SK-N-SH (cell line): ENCODE results near the gene CRTC3. TPM values are rescaled to one million over a fixed set of nuclear protein-coding genes. Genes with fewer than 3 reads are reported as not detected.

Source experiments
- CTCF ChIA-PET: fragments of 300-600, 350-600 bp; formaldehyde crosslinking; extraction: SDS; loops from one replicate; lab custom pipeline; 2021; lab: Yijun Ruan, JAX
- POLR2A ChIA-PET: fragments of 350-600 bp; sonication (Branson Sonifier 250); formaldehyde crosslinking; extraction: SDS; loops from one replicate; lab custom pipeline; 2020; ENCODE audit warnings: antibody characterized with exemption, inconsistent platforms; lab: Yijun Ruan, JAX
- DNase-seq: peaks from one replicate; pipeline ENCODE4 v3.0.0; 2012
- H2AFZ ChIP-seq: fragments of 200-600 bp; sonication (generic); 2 replicates; pipeline ENCODE4 v1.8.1; 2016; ENCODE audit warnings: antibody characterized with exemption, mild to moderate bottlenecking, low read depth
- H3F3A ChIP-seq: fragments of 200-600 bp; sonication (generic); replicated peaks from 2 replicates; pipeline ENCODE3; 2016; ENCODE audit warnings: antibody characterized with exemption, mild to moderate bottlenecking; ENCODE audit not compliant: insufficient read depth
- H3K27ac ChIP-seq, 2 experiments: fragments of 200-500 bp in 1 of 2; fragments of 200-600 bp in 1 of 2; sonication (Bioruptor generic) in 1 of 2; sonication (generic), shearing (Covaris generic) in 1 of 2; 2 replicates each; pipeline versions ENCODE4 v1.5.1 to v1.6.1; 2014 to 2016; ENCODE audit warnings: low read depth in 2 of 2, inconsistent platforms in 1 of 2, low read length in 1 of 2, mild to moderate bottlenecking in 1 of 2, mixed read lengths in 1 of 2
- H3K27me3 ChIP-seq: fragments of 200-600 bp; sonication (generic), shearing (Covaris generic); 2 replicates; pipeline ENCODE4 v1.6.1; 2016; ENCODE audit warnings: mixed run types; ENCODE audit not compliant: insufficient read depth
- H3K36me3 ChIP-seq, 2 experiments: fragments of 200-500 bp in 1 of 2; fragments of 200-600 bp in 1 of 2; sonication (Bioruptor generic) in 1 of 2; sonication (generic) in 1 of 2; replicated peaks in 1 of 2; 2 replicates each; pipeline versions ENCODE3 to v1.5.1; 2014 to 2016; ENCODE audit warnings: low read length in 1 of 2, mild to moderate bottlenecking in 1 of 2; ENCODE audit not compliant: insufficient read depth in 2 of 2, control insufficient read depth in 1 of 2
- H3K4me1 ChIP-seq, 2 experiments: fragments of 200-500 bp in 1 of 2; fragments of 200-600 bp in 1 of 2; sonication (Bioruptor generic) in 1 of 2; sonication (generic), shearing (Covaris generic) in 1 of 2; 2 replicates each; pipeline versions ENCODE4 v1.5.1 to v1.6.1; 2014 to 2016; ENCODE audit warnings: low read depth in 1 of 2, low read length in 1 of 2, mixed run types in 1 of 2; ENCODE audit not compliant: insufficient read depth in 2 of 2, control insufficient read depth in 1 of 2
- H3K4me2 ChIP-seq: fragments of 200-600 bp; sonication (generic), shearing (Covaris generic); 2 replicates; pipeline ENCODE4 v1.6.1; 2017; ENCODE audit warnings: mixed run types
- H3K4me3 ChIP-seq, 2 experiments: fragments of 200-500 bp in 1 of 2; fragments of 200-600 bp in 1 of 2; sonication (Bioruptor generic) in 1 of 2; sonication (generic), shearing (Covaris generic) in 1 of 2; 2 replicates each; pipeline versions ENCODE4 v1.5.1 to v1.8.1; 2014 to 2016; ENCODE audit warnings: low read depth in 2 of 2, inconsistent platforms in 1 of 2, low read length in 1 of 2, mild to moderate bottlenecking in 1 of 2, mixed read lengths in 1 of 2, moderate library complexity in 1 of 2
- H3K79me2 ChIP-seq: fragments of 200-600 bp; sonication (generic); 2 replicates; pipeline ENCODE4 v1.8.1; 2017; ENCODE audit warnings: mild to moderate bottlenecking; ENCODE audit not compliant: insufficient read depth
- H3K9ac ChIP-seq: fragments of 200-600 bp; sonication (generic); 2 replicates; pipeline ENCODE4 v1.6.1; 2017; ENCODE audit warnings: mixed run types
- H3K9me2 ChIP-seq: fragments of 200-600 bp; sonication (generic); 2 replicates; pipeline ENCODE4 v1.6.1; 2017; ENCODE audit warnings: mixed run types
- H3K9me3 ChIP-seq: fragments of 200-600 bp; sonication (generic); 2 replicates; pipeline ENCODE4 v1.6.1; 2017; ENCODE audit warnings: mixed run types, mild to moderate bottlenecking, moderate library complexity
- H4K20me1 ChIP-seq: fragments of 200-600 bp; sonication (generic); 2 replicates; pipeline ENCODE4 v1.6.1; 2017; ENCODE audit warnings: mild to moderate bottlenecking, mixed run types; ENCODE audit not compliant: insufficient read depth
- ELF1 ChIP-seq: IDR thresholded peaks from 2 replicates; pipeline ENCODE4 v1.4.0; 2012
- EP300 ChIP-seq, 2 experiments: IDR thresholded peaks; 2 replicates each; pipeline versions ENCODE4 v1.4.0 to v1.6.1; 2012; ENCODE audit warnings: borderline replicate concordance in 1 of 2, low read depth in 1 of 2, low read length in 1 of 2
- EZH2phosphoT487 ChIP-seq: fragments of 200-600 bp; sonication (generic); IDR thresholded peaks from 2 replicates; pipeline ENCODE4 v1.6.1; 2017; ENCODE audit warnings: low read depth, mixed run types, mild to moderate bottlenecking, antibody characterized with exemption, moderate library complexity, borderline replicate concordance
- FOXM1 ChIP-seq: IDR thresholded peaks from 2 replicates; pipeline ENCODE4 v1.4.0; 2012; ENCODE audit warnings: low read depth, mild to moderate bottlenecking
- GABPA ChIP-seq: IDR thresholded peaks from 2 replicates; pipeline ENCODE4 v1.4.0; 2012; ENCODE audit warnings: low read depth, mild to moderate bottlenecking
- JUND ChIP-seq: IDR thresholded peaks from 2 replicates; pipeline ENCODE4 v1.4.0; 2012
- MXI1 ChIP-seq: IDR thresholded peaks from 2 replicates; pipeline ENCODE4 v1.6.1; 2012; ENCODE audit warnings: mild to moderate bottlenecking, low read depth, low read length, improper control_type of control experiment
- NFIC ChIP-seq: IDR thresholded peaks from 2 replicates; pipeline ENCODE4 v1.4.0; 2012; ENCODE audit warnings: borderline replicate concordance
- NRF1 ChIP-seq: IDR thresholded peaks from 2 replicates; pipeline ENCODE4 v1.6.1; 2012; ENCODE audit warnings: low read depth, mild to moderate bottlenecking, low read length
- POLR2AphosphoS5 ChIP-seq: IDR thresholded peaks from 2 replicates; pipeline ENCODE4 v1.6.1; 2012; ENCODE audit warnings: low read depth, low read length
- RFX5 ChIP-seq: IDR thresholded peaks from 2 replicates; pipeline ENCODE4 v1.6.1; 2012; ENCODE audit warnings: mild to moderate bottlenecking, improper control_type of control experiment, low read length
- TAF1 ChIP-seq: IDR thresholded peaks from 2 replicates; pipeline ENCODE4 v1.6.1; 2012; ENCODE audit warnings: low read depth, mild to moderate bottlenecking, low read length, moderate library complexity, borderline replicate concordance
- YY1 ChIP-seq: IDR thresholded peaks from 2 replicates; pipeline ENCODE4 v1.4.0; 2012; ENCODE audit warnings: low read depth, mild to moderate bottlenecking
- WGBS: methylation state at CpG from one replicate; pipeline ENCODE4 v1.1.6; 2017; ENCODE audit warnings: low lambda C conversion rate; 5-methylcytosine and 5-hydroxymethylcytosine counted together
- polyA plus RNA-seq, 3 experiments: library from polyadenylated mRNA; depleted of rRNA; stranded (reverse); fragments of >200 nt; gene quantifications; 2 replicates each; pipeline ENCODE4 v1.2.3, GENCODE V29; 2012
- TF ChIP-seq, protein P1 (sequence below): IDR thresholded peaks from 2 replicates; pipeline ENCODE4 v1.4.0; 2012; ENCODE audit warnings: low read depth
- TF ChIP-seq, protein P2 (sequence below): fragments of 200-600 bp; sonication (generic); IDR thresholded peaks from 2 replicates; pipeline ENCODE4 v1.6.1; 2017; ENCODE audit warnings: antibody characterized with exemption, mild to moderate bottlenecking, moderate library complexity
- TF ChIP-seq, protein P3 (sequence below): fragments of 150-350 bp; IDR thresholded peaks from 2 replicates; pipeline ENCODE4 v1.6.1; 2016; ENCODE audit warnings: mild to moderate bottlenecking, low read depth, low read length

CRTC3 gene
- polyA plus RNA-seq, 1 of the 3 experiments (the other 2 are of a cell fraction) = 16.7 TPM

DNA sequence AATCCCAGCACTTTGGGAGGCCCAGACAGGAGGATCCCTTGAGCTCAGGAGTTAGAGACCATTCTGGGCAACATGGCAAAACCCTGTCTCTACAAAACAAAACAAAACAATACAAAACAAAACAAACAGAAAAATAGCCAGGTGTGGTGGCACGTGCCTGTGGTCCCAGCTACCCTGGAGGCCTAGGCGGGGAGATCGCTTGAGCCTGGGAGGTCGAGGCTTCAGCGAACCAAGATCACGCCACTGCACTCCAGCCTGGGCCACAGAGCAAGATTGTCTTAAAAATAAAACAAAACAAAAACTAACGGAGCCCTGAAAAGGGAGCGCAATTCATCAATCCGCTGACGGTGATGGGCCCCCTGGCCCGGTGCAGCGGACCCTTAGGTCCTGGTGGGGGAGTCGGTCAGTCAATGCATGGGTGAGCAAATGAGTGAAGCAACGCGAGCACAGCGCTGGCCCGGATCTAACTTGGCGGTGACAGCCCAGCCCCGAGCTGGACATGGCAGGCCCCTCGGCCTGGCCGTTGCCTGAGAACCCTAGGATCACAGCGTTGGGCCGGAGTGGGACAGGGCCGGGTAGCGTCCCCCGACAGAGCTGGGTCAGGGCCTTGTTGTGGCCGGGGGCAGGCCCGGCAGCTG, 135.0 kb downstream of the CRTC3 start:
- Histone ChIP-seq H4K20me1 (no peaks in the 10 kb centered on the region), H3K79me2 (peaks cover 8% of the 10 kb centered on the region; the same call in 1 of the 2 replicates), H3K9me3 (no peaks in the 10 kb centered on the region), H3K4me2 (peak overlapping the region; percentile 78), H3K9me2 (no peaks in the 10 kb centered on the region), H3K4me3 (peak overlapping the region; percentile 53 to 62), H3K9ac (peak overlapping the region; percentile 84), H3K36me3 (no peaks in the 10 kb centered on the region), H2AFZ (peak overlapping the region; percentile 86; the same call in 1 of the 2 replicates), H3K27ac (peak overlapping the region; percentile 59 to 74), H3F3A (peaks cover 28% of the 10 kb centered on the region)
- CTCF ChIA-PET = interaction anchor here (0.7 to 4.3 kb wide), 9 partner anchors 11 to 328 kb away, joined by 3 to 13 read pairs (median 4); partner anchors contain the start of gene HDDC3
- 59% methylated on average over 15 of the region's 28 CpGs for WGBS
- TF ChIP-seq EP300 (IDR thresholded peaks at IDR 0.05; ENCODE audit: borderline replicate concordance in 1 of 2, low read depth in 1 of 2, low read length in 1 of 2) = no peak
- TF ChIP-seq, protein P1, sequence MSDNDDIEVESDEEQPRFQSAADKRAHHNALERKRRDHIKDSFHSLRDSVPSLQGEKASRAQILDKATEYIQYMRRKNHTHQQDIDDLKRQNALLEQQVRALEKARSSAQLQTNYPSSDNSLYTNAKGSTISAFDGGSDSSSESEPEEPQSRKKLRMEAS = 0 out of 2 replicates have a peak, but pooled peaks have one; percentile 11
- 0 out of 2 replicates have a peak, but pooled peaks have one; percentile 44 for TF ChIP-seq MXI1
- TF ChIP-seq, all 33 proteins: peak for 2
- H3K27me3 ChIP-seq = no peaks in the 10 kb centered on the region
- POLR2A ChIA-PET = interaction anchor here (0.6 to 1.0 kb wide), 4 partner anchors 15 to 231 kb away, joined by 3 to 4 read pairs (median 3); no protein-coding TSS in a partner anchor
- peaks cover 0 to 16% of the 10 kb centered on the region in 2 experiments; a peak in 2 of 4 replicates for H3K4me1 ChIP-seq
- peak; percentile 85 for DNase-seq

DNA sequence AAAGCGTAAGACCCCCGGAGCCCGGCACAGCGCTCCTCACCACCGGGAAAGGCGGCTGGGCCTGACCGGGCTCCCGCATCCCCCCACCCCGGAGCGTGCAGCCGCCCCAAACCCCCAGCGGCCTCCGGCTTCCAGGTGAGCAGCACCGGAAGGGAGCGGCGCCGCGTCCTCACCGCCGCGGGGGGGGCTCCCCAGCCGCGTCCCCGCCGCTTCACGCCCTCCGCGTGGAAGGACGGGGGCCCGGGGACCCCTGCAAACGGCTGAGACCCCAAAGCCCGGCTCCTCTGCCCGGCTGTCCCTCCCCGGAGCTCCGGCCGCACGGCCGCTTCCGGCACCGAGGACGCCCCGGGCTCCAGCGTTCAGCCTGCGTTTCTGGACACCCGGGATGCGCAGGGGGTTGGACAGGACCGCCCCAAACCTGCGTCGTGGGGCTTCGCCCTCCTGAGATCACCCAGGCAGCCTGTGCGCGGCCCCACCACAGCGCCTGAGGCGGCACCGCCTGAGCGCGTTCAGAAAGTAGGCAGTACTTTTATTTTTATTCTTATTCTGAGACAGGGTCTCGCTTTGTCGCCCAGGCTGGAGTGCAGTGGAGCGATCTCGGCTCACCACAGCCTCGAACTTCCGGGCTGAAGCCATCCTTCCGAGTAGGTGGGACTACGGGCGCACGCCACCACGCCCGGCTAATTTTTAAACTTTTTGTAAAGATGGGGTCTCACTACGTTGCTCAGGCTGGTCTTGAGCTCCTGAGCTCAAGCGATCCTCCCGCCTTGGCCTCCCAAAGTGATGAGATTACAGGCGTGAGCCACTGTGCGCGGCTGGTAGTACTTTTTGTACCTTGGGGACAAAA, 135.8 kb downstream of the CRTC3 start:
- H3K4me1 ChIP-seq = peaks cover 0 to 12% of the 10 kb centered on the region in 2 experiments; a peak in 2 of 4 replicates
- peak overlapping the region; percentile 59 to 74 for H3K27ac ChIP-seq
- no peaks in the 10 kb centered on the region for H3K36me3 ChIP-seq
- no peaks in the 10 kb centered on the region for H3K27me3 ChIP-seq
- H3K79me2 ChIP-seq = peaks cover 8% of the 10 kb centered on the region; the same call in 1 of the 2 replicates
- H3K4me3 ChIP-seq = peak overlapping the region; percentile 53 to 62
- peak; percentile 91 for DNase-seq
- no peaks in the 10 kb centered on the region for H3K9me3 ChIP-seq
- peak overlapping the region; percentile 86 for H2AFZ ChIP-seq
- peak overlapping the region; percentile 78 for H3K4me2 ChIP-seq
- no peaks in the 10 kb centered on the region for H4K20me1 ChIP-seq
- CTCF ChIA-PET = interaction anchor here (0.7 to 4.3 kb wide), 7 partner anchors 11 to 329 kb away, joined by 3 to 13 read pairs (median 4); partner anchors contain the start of gene HDDC3
- peak; percentile 25; the same call in 1 of the 2 replicates for TF ChIP-seq GABPA
- peak; percentile 41; the same call in 1 of the 2 replicates for TF ChIP-seq TAF1
- TF ChIP-seq NFIC = no peak
- TF ChIP-seq YY1 = 0 out of 2 replicates have a peak, but pooled peaks have one; percentile 11
- TF ChIP-seq EZH2phosphoT487 = no peak
- TF ChIP-seq, protein P2, sequence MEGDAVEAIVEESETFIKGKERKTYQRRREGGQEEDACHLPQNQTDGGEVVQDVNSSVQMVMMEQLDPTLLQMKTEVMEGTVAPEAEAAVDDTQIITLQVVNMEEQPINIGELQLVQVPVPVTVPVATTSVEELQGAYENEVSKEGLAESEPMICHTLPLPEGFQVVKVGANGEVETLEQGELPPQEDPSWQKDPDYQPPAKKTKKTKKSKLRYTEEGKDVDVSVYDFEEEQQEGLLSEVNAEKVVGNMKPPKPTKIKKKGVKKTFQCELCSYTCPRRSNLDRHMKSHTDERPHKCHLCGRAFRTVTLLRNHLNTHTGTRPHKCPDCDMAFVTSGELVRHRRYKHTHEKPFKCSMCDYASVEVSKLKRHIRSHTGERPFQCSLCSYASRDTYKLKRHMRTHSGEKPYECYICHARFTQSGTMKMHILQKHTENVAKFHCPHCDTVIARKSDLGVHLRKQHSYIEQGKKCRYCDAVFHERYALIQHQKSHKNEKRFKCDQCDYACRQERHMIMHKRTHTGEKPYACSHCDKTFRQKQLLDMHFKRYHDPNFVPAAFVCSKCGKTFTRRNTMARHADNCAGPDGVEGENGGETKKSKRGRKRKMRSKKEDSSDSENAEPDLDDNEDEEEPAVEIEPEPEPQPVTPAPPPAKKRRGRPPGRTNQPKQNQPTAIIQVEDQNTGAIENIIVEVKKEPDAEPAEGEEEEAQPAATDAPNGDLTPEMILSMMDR = no peak
- TF ChIP-seq, protein P3, sequence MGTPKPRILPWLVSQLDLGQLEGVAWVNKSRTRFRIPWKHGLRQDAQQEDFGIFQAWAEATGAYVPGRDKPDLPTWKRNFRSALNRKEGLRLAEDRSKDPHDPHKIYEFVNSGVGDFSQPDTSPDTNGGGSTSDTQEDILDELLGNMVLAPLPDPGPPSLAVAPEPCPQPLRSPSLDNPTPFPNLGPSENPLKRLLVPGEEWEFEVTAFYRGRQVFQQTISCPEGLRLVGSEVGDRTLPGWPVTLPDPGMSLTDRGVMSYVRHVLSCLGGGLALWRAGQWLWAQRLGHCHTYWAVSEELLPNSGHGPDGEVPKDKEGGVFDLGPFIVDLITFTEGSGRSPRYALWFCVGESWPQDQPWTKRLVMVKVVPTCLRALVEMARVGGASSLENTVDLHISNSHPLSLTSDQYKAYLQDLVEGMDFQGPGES = no peak
- peak; percentile 58; the same call in 1 of the 2 replicates for TF ChIP-seq POLR2AphosphoS5
- peak; percentile 72 for TF ChIP-seq NRF1
- no peak for TF ChIP-seq FOXM1
- peak; percentile 48 for TF ChIP-seq ELF1
- peak; percentile 29; the same call in 1 of the 2 replicates for TF ChIP-seq MXI1
- TF ChIP-seq RFX5 = no peak
- no peak for TF ChIP-seq JUND
- H3K9ac ChIP-seq = peak overlapping the region; percentile 84
- 11% methylated on average over 31 of the region's 75 CpGs for WGBS
- H3F3A ChIP-seq = peaks cover 22% of the 10 kb centered on the region
- no peaks in the 10 kb centered on the region for H3K9me2 ChIP-seq
- POLR2A ChIA-PET = interaction anchor here (0.9 to 1.0 kb wide), 3 partner anchors 16 to 230 kb away, joined by 3 to 4 read pairs (median 3); no protein-coding TSS in a partner anchor
